D721Med (cell line): Measurements from ENCODE around the gene SHROOM4.

ENCODE experiments used
- DNase-seq: peaks from one replicate; pipeline ENCODE4 v3.0.0; 2011; ENCODE audit warnings: low spot score; ENCODE audit not compliant: insufficient read length
- FAIRE-seq: peaks from 2 replicates; lab custom pipeline; 2011; peaks lifted over from hg19 to GRCh38; lab: Jason Lieb, UNC
- CTCF ChIP-seq: IDR thresholded peaks from 2 replicates; pipeline ENCODE4 v1.5.1; 2012; ENCODE audit warnings: mild to moderate bottlenecking, control low read depth; ENCODE audit not compliant: insufficient read depth; ENCODE audit errors: missing control alignments

The SHROOM4 gene

GRCh38 chrX:50842221-50842620 is 28.2 kb upstream of the SHROOM4 start:
- no peak for TF ChIP-seq CTCF
- no peak for DNase-seq
- no peak for FAIRE-seq

DNA sequence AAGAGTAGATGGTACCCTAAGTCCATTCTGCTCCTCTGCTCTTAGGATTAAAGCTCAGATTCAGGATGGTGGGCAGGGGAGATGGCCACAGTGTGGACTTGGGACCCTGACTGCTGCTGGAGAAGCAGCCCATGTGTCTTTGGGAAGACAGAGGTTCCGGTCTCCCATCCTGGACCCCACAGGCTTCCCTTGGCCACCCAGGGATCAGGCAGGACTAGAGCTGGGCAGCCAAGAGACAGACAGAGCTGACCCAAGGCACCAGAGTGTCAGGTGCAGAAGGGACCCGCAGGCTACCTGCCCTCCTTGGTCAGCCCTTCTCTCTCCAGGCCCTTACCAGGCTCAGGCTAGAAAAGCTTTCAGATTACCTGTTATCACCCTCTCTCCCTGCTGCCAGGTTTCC is 25.7 kb upstream of the SHROOM4 start:
- no peak for FAIRE-seq
- no peak for TF ChIP-seq CTCF
- DNase-seq: no peak

DNA sequence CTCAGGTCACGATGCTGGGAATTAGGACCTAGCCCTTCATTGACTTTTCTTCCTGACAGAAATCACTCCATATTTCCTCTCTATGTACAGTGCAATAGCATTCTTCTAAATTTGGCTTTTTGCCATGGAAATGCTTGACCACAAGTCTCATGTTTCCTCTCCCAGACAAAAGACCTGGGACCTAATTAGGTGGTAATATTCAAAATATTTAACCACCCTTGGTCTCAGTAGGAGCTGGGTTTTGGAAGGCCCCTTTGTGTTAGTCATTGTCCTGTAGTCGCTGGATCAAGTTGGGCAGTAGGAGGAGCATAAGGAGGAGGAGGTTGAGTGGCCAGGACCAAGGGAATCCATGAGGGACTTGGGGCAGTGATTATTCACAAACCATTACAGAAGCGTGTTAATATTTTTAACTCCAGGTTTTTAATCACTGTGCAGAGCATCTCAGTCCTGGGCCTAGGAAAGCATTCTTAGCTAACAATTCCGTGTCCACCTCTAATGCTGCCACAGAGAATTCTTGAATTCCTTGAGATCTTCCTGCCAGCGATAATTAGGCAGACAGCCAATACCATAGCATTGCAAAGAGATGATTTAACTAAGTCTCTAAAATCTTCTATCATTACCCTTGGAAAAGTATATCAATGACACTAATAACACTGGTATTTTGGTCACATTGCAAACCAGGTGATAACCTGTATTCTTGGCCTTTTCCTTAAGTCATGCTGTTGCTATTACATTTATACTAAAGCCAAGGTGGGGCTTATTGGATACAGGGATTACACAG is 25.0 kb upstream of the SHROOM4 start:
- FAIRE-seq (no peak), DNase-seq (no peak)

GRCh38 chrX:50827996-50828395 is 14.0 kb upstream of the SHROOM4 start:
- DNase-seq: no peak
- TF ChIP-seq CTCF: no peak
- FAIRE-seq: no peak

More for the DNA sequence above, 25.0 kb upstream of the SHROOM4 start:
- TF ChIP-seq CTCF: no peak

- no peak for DNase-seq
- no peak for TF ChIP-seq CTCF
- FAIRE-seq: no peak
Observed at GRCh38 chrX:50825825-50826224, 11.8 kb upstream of the SHROOM4 start.

- no peak for TF ChIP-seq CTCF
- no peak for FAIRE-seq
Observed at GRCh38 chrX:50818986-50819385, 5.0 kb upstream of the SHROOM4 start.

DNA sequence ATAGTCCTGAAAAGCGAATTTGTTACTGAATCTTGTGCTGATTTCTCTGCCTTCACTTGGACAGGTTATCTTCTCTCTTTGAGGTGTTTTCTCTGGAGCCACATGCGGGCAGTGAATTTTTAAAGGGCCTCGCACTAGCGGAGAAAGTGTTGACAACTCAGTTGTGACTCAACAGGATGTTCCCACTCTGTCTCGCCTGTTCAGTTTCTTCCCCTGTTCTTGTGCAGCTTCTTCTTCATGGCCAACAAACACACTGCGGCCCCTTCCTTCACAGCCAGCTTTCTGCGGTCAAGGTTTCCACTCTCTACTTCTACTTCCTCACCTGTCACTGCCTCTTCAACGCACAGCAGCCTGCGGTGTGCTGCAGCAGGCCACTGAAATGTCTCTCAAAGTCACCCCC is 1.1 kb upstream of the SHROOM4 start:
- FAIRE-seq (no peak), DNase-seq (no peak)
- no peak for TF ChIP-seq CTCF

More at GRCh38 chrX:50818986-50819385, 5.0 kb upstream of the SHROOM4 start:
- no peak for DNase-seq
